Measurements from ENCODE around the gene SLC30A4. TPM values are rescaled to one million over a fixed set of nuclear protein-coding genes. Genes with fewer than 3 reads are reported as not detected.

The SLC30A4 gene
- polyA plus RNA-seq, 1 donor: 5.0 TPM

DNA sequence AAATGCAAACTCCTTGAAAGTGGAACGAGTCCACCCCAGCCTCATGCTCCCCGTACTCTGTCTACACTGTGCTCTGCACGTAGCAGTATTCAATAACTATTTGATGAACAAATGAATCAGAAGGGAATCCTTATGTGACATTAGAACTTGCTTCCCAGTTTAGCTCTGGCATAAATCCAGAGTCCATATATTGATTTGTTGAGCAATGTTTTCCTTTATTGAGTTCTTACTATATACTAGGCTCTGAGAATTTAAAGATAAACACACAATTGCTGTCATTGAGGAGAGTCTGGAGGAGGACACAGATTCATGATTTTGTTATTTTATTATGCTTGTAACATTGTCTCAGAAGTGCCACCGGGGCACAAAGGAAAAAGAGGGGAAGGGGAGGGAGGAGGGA lies 73.2 kb downstream of the SLC30A4 start:
- DNase-seq: no peak

DNA sequence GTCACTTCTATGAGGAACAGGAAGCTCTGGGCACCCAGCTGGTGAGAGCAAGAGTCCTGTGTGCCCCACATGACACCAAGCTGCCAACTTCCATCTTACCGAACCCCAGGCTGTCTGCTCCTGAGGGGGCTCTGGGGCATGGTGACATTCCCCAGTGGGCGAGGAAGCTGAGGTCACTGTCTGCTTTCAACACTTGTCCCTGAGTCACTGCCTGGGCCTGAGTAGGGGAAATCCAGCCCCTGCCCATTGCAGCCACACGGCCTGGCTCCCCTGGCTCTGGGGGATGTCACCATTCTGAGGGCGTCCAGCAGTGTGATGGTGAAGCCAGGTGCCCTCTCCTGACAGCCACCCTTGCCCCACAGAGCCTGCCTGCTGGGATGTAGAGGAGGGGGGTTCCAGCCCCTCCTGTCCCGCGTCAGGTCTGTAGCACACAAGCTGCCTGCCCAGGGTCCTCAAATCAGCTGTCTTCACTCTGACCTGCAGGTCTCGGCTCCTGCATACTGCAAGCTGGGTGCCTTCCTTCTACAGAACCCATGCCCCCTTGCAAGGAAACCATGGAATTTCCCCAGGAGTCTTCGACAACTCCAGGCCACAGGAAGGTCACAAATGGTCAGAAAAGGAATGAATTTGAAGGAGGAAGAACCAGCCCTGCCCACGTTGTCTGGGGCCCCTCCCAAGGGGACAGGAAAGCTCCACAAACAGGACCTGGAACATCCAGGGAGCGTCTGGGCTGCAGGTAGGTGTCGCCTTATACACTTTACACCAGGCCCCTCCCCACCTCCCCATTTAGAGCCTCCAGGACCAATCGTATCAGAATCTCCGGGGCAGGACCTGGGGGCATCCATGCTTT lies 74.3 kb downstream of the SLC30A4 start:
- DNase-seq: no peak

DNA sequence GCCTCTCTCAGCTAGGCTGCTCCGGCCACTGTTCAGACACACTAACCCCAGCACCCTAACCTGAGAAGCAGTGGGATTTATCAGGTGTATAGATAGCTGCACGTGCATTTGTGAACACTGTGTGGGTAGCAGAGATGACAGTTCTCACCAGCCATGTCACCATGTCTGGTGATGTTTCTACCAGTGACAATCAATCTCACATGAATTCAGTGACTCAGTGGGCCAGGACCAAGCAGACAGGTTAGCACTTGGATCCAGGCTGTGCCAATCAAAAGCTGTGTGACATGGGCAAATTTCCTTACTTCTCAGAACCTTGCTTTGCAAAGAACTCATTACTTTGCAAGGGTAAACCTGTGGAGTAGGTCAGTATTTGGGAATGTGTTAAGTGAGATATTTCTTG lies 78.9 kb downstream of the SLC30A4 start:
- DNase-seq: no peak

DNA sequence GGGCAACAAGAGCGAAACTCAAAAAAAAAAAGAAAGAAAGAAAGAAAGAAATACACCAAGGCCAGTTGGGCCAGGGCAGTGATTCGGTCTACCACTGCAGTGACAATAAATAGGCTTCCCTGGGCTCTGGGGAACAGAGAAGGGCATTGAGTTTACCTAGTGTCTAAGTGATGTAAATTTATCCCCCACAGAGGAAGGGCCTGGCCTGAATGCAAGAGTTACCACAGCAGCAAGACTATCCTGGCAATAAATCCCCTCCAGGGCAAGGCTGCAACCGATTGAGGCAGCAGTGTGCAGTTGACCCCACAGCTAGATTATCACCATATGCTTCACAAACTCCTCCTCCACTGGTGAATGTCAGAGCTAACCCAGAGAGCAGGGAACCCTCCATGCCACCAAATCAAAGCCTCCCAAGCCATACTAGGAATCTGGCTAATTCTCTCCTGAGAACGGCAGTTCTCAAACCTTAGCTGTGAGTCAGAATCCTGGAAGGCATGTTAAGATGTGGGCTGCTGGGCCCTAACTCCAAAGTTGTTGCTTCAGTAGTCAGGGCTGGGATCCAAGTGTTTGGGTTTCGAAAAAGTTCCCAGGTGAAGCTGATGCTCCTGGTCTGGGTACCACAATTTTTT lies 79.9 kb downstream of the SLC30A4 start:
- DNase-seq: no peak

DNA sequence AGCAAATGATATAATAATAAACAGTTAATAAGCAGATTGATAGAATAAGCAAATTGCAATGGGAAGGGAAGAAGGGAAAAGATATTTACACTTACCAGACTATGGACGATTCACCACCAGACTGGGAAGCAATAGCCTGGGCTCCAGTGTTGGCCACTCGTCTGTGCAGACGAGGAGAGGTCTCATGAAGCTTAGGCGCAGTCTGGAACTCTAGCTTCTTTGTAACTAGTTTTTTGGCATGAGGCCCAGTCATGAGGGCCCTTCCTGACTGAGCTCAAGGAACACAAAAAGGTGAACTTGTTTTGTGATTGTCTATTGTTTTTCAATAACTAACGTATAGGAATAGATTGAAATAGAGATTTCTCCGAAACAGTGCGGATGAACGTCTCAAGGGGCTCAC lies 80.9 kb downstream of the SLC30A4 start:
- no peak for DNase-seq

DNA sequence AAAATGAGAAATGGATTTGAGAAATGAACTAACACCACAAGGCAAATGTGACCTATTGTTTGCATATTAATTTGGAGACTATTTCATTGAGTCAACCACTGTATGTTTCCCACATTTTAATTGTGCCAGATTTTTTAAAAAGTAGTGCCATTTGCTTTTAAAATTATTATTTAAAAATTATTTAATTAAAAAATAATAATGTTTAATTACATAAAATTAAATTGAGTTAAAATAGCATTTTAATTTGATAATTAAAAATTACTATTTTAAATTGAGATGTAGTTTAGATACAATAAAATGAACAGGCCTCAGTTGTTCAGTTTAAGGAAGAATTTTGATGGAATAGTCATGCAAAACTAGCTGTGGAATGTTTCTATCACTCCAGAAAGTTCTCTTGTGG lies 81.5 kb downstream of the SLC30A4 start:
- no peak for DNase-seq

DNA sequence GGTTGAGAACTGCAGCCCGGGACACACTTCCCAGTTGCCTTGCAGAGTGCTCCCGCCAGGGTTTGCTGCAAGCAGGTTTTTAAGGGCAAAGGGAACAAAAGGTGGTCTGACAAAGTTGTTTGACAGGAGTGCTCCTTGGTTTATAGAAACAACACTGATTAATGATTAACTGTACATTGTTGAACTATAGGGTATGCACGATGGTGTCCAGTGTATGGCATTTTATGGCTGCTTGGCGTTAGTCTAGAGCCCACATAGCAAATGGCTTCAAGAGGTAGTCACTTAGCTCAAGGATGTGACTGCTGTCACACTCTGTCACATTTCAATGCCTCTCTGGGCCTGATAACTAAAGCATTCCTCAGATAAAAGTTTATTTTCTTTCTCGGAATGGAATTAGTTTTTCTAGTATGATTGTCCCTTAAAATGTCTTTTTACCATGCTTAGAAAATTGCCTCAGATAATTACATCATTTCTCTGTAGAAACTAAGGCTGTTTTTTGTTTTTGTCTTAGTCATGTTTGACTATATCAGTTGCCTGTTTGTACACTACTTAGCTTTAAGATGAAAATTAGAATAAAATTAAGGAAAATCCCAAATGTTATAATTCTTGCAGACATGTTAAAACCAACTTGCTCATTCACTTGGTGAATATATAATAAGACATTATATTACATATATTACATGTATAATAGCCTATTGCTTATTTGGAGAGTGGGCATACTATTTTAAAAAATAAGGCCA lies 82.9 kb downstream of the SLC30A4 start:
- no peak for DNase-seq

DNA sequence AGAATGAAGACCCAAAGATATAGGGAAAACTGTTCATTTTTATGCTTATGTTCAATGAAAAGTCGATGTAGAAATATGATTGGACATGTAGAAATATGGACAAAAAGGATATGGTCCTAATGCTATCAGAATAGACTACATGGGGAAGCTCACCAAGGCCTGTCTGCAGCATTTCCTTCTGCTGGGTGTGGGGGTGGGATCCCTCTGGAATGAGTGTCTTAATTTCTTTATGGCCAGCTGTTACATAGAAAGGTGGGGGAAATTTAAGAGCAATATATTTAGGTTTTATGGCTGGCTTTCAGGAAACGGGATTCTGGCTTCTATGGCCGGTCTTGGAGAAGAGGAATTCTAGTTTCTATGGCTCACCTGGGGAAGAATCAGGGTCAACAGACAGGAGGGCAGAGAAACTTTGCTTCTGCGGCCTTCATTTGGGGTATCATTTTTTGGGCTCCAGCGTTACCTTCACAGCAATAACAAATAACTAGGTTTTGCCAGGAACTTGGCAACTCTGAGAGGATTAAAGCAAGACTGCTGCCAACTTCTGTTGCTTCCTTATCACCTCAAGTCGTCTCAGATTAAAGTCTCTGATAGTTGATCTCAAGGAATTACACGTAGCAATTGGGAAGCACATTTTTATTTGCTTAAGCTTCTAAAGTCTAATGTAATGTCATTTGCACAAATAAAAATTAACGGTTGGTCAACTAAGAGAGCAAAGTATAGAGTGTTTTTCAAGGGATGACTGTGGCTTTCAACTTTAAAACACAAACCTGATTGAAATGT lies 87.2 kb downstream of the SLC30A4 start:
- no peak for DNase-seq

DNA sequence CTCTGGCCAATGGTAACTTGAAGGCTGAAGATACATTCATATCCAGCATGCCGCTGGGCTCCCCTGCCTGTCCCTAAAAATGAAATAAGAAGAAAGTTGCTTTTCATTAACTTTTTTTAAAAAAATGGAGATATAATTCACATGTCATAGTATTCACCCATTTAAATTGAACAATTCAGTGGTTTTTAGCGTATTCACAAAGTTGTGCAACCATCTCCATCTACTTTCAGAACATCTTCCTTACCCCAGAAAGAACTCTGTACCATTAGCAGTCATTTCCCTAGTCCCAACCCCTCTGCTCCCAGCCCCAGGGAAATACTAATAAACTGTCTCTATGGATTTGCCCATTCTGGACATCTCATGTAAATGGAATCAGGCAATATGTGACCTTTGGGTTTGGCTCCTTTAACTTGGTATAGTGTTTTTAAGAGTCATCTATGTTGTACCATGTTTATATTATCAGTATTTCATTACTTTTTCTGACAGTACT lies 88.4 kb downstream of the SLC30A4 start:
- no peak for DNase-seq

DNA sequence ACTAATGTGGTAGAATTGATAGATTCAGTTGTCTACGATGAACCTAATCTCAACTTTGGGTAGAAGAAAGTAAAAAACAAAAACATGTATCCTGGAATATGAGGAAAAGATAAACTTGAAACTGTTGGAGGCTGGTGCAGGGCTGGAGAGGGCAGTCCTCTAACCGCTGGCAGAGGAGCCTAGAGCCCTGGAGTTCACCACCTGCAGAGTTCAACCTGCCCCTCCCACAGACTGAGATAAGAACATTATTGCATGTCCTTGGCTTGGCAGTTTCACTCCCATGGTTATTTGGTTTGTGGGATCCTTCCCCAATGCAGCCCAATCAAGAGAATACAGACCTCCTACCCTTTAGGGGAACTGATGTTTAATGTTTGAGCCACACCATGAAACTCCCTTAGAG lies 91.0 kb downstream of the SLC30A4 start:
- DNase-seq: no peak

DNA sequence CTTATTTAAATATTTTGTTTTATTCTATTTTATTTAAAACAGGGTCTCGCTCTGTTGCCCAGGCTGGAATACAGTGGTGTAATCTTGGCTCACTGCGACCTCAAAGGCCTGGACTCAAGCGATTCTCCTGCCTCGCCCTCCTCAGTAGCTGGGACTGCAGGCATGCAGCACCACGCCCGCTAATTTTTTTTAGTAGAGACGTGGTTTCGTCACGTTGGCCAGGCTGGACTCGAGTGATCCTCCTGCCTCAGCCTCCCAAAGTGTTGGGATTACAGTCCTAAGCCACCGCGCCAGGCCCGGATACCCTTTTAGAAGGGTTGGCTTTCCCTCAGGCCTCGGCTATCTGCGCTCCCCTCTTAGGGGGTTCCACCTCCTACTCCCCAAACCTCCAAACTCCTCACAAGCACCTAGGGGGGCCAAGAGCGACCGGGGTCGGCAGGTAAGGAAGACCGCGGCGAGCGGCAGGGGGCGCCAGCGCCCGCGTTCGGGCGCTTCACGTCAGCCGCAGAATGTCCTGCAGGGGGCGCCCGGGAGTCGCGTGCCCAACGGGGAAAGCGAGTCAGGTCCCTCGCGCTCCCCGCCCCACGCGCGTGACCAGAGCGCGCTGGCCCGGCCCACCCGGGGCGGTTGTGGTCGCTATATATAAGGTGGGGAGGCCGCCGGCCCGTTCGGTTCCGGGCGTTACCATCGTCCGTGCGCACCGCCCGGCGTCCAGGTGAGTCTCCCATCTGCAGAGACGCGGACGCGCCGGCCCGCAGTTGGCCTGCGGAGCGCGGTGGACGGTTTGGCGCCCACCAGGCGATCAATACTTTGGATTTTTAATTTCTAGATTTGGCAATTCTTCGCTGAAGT lies 92.4 kb downstream of the SLC30A4 start:
- peak; percentile 43 for DNase-seq

Other genes starting within 250 kb of the SLC30A4 start
- 304 TPM for gene GATM, start 144.2 kb downstream of the SLC30A4 start, polyA plus RNA-seq (ENCODE audit: insufficient read length)
- gene BLOC1S6, start 64.6 kb upstream of the SLC30A4 start, polyA plus RNA-seq (ENCODE audit: insufficient read length): 31.9 TPM
- 6.2 TPM for gene SQOR, start 112.3 kb upstream of the SLC30A4 start, polyA plus RNA-seq (ENCODE audit: insufficient read length)

All from hindlimb muscle (tissue), 1 donor.